GM12878 (cell line): ENCODE measurements around the gene STK38. TPM values are rescaled to one million over a fixed set of nuclear protein-coding genes. Genes with fewer than 3 reads are reported as not detected.

Experiments used
- EGR1 ChIP-seq, 2 experiments: IDR thresholded peaks; 1 replicate in 1 of 2; 2 replicates in 1 of 2; pipeline ENCODE4 v1.6.1; 2011 to 2012; ENCODE audit warnings: low read depth in 2 of 2, low read length in 2 of 2, borderline replicate concordance in 1 of 2, mild to moderate bottlenecking in 1 of 2, moderate library complexity in 1 of 2
- EZH2 ChIP-seq: IDR thresholded peaks from 2 replicates; pipeline ENCODE4 v1.6.1; 2012; ENCODE audit warnings: low read depth, mild to moderate bottlenecking, control low read depth, inconsistent platforms, low read length, borderline replicate concordance; ENCODE audit not compliant: control insufficient read depth
- FOXM1 ChIP-seq: IDR thresholded peaks from 2 replicates; pipeline ENCODE4 v1.6.1; 2012; ENCODE audit warnings: low read depth, mild to moderate bottlenecking, inconsistent platforms, low read length, moderate library complexity
- HCFC1 ChIP-seq: fragments of 150-350 bp; IDR thresholded peaks from 2 replicates; pipeline ENCODE4 v1.6.1; 2014; ENCODE audit warnings: low read length
- HDAC6 ChIP-seq: fragments of 200-600 bp; sonication (generic); IDR thresholded peaks from one replicate; pipeline ENCODE4 v1.8.0; 2017; ENCODE audit warnings: antibody characterized with exemption; ENCODE audit not compliant: unreplicated experiment
- HDGF ChIP-seq: fragments of 450-650 bp; IDR thresholded peaks from 2 replicates; pipeline ENCODE4 v1.6.1; 2016; ENCODE audit warnings: antibody characterized with exemption
- IKZF1 ChIP-seq: fragments of 450-650 bp; conservative IDR thresholded peaks from 2 replicates; pipeline ENCODE4 v1.6.1; 2017; ENCODE audit warnings: antibody characterized with exemption, mild to moderate bottlenecking
- IRF3 ChIP-seq: fragments of 450-650 bp; IDR thresholded peaks from 2 replicates; pipeline ENCODE4 v1.6.1; 2014; ENCODE audit warnings: mild to moderate bottlenecking
- NKRF ChIP-seq: fragments of 450-650 bp; conservative IDR thresholded peaks from 2 replicates; pipeline ENCODE4 v1.6.1; 2017; ENCODE audit warnings: mild to moderate bottlenecking, moderate library complexity
- RBBP5 ChIP-seq: fragments of 200-600 bp; sonication (generic); conservative IDR thresholded peaks from 2 replicates; pipeline ENCODE4 v1.6.1; 2016
- RCOR1 ChIP-seq: conservative IDR thresholded peaks from 2 replicates; pipeline ENCODE4 v1.6.1; 2012; ENCODE audit warnings: low read depth, low read length, improper control_type of control experiment
- RFX5 ChIP-seq: IDR thresholded peaks from 2 replicates; pipeline ENCODE4 v1.6.1; 2011; ENCODE audit warnings: low read depth, low read length, improper control_type of control experiment
- SIX5 ChIP-seq: IDR thresholded peaks from 2 replicates; pipeline ENCODE4 v1.6.1; 2011; ENCODE audit warnings: mild to moderate bottlenecking, low read depth, low read length, moderate library complexity; ENCODE audit not compliant: severe bottlenecking
- SREBF1 ChIP-seq: IDR thresholded peaks from 2 replicates; pipeline ENCODE4 v1.6.1; 2012; ENCODE audit warnings: mild to moderate bottlenecking, low read length
- SRF ChIP-seq, 2 experiments: IDR thresholded peaks; 2 replicates each; pipeline ENCODE4 v1.6.1; 2011; ENCODE audit warnings: low read depth in 2 of 2, low read length in 2 of 2, mild to moderate bottlenecking in 1 of 2, moderate library complexity in 1 of 2
- SUPT20H ChIP-seq: IDR thresholded peaks from 2 replicates; pipeline ENCODE4 v1.6.1; 2011; ENCODE audit warnings: low read depth, mild to moderate bottlenecking, low read length, moderate library complexity, borderline replicate concordance; ENCODE audit not compliant: control insufficient read depth
- ZBTB11 ChIP-seq: fragments of 450-650 bp; formaldehyde crosslinking; IDR thresholded peaks from 2 replicates; pipeline ENCODE4 v1.5.0; 2022; ENCODE audit warnings: mild to moderate bottlenecking, missing genetic modification characterization
- ZNF622 ChIP-seq: fragments of 450-650 bp; IDR thresholded peaks from 2 replicates; pipeline ENCODE4 v1.6.1; 2017; ENCODE audit warnings: mild to moderate bottlenecking, inconsistent platforms
- ZNF687 ChIP-seq: fragments of 450-650 bp; IDR thresholded peaks from 2 replicates; pipeline ENCODE4 v1.6.1; 2017; ENCODE audit warnings: mild to moderate bottlenecking, moderate library complexity
- polyA plus RNA-seq, 11 experiments: library from polyadenylated mRNA; depleted of rRNA in 4 of 11; unstranded in 6 of 11; stranded (reverse) in 5 of 11; fragments of >200 nt; fragmentation: Nextera tagmentation in 4 of 11; fragmentation: Illumina TruSeq in 1 of 11; extraction: Ambion mirVana in 4 of 11; extraction: Trizol in 1 of 11; gene quantifications; 1 replicate in 1 of 11; 2 replicates in 10 of 11; pipeline versions ENCODE4 v1.2.1 to v1.2.3, GENCODE V29; 2011 to 2016; ENCODE audit warnings: inconsistent platforms in 2 of 11, missing spikeins in 2 of 11, low read depth in 1 of 11
- total RNA-seq, 4 experiments: library from RNA; depleted of rRNA in 3 of 4; stranded (reverse); fragments of >200 nt in 3 of 4; fragmentation: Illumina TruSeq in 1 of 4; extraction: Trizol in 1 of 4; gene quantifications; 2 replicates each; pipeline versions ENCODE4 v1.2.1 to v1.2.3, GENCODE V29; 2013 to 2021

STK38 gene
- total and polyA plus RNA-seq, 10 of the 15 experiments (the other 5 are each of a cell fraction or from before 2014, with no cell fraction given): 4.1 to 18.7 (median 13.6) TPM

GRCh38 chr6:36594029-36594815 lies 46.9 kb upstream of the STK38 start, which contains the start of gene SRSF3 (continued):
- TF ChIP-seq ZNF687: peak; percentile 92
- no peak for TF ChIP-seq ZNF622
- TF ChIP-seq RCOR1: peak; percentile 59; the same call in 1 of the 2 replicates
- no peak for TF ChIP-seq RBBP5
- peak; percentile 85 for TF ChIP-seq NKRF
- TF ChIP-seq EZH2: no peak
- TF ChIP-seq SREBF1: no peak
- peak; percentile 96 for TF ChIP-seq RFX5
- TF ChIP-seq IKZF1: peak; percentile 79
- peak; percentile 93; the same call in 1 of the 2 replicates for TF ChIP-seq HDGF
- TF ChIP-seq IRF3: peak; percentile 67
- TF ChIP-seq ZBTB11 (CRISPR knock-in tag): no peak
- no peak for TF ChIP-seq SUPT20H
- no peak for TF ChIP-seq SRF (IDR thresholded peaks at IDR 0.05; ENCODE audit: low read depth in 2 of 2, low read length in 2 of 2)
- TF ChIP-seq SIX5: no peak
- peak; percentile 45; the same call in 1 of the 2 replicates for TF ChIP-seq FOXM1
- peak; percentile 99 for TF ChIP-seq HDAC6
- TF ChIP-seq EGR1 (IDR thresholded peaks at IDR 0.05; ENCODE audit: borderline replicate concordance in 1 of 2, low read depth in 2 of 2, low read length in 2 of 2): peak in 1 of 2 experiments; percentile 60; a peak in 1 of 3 replicates
- peak; percentile 67 for TF ChIP-seq HCFC1
